ENCODE results near the gene GREB1.
A peak's percentile ranks its signal among the peaks of the same experiment; 100 is the strongest.

GREB1 gene

DNA sequence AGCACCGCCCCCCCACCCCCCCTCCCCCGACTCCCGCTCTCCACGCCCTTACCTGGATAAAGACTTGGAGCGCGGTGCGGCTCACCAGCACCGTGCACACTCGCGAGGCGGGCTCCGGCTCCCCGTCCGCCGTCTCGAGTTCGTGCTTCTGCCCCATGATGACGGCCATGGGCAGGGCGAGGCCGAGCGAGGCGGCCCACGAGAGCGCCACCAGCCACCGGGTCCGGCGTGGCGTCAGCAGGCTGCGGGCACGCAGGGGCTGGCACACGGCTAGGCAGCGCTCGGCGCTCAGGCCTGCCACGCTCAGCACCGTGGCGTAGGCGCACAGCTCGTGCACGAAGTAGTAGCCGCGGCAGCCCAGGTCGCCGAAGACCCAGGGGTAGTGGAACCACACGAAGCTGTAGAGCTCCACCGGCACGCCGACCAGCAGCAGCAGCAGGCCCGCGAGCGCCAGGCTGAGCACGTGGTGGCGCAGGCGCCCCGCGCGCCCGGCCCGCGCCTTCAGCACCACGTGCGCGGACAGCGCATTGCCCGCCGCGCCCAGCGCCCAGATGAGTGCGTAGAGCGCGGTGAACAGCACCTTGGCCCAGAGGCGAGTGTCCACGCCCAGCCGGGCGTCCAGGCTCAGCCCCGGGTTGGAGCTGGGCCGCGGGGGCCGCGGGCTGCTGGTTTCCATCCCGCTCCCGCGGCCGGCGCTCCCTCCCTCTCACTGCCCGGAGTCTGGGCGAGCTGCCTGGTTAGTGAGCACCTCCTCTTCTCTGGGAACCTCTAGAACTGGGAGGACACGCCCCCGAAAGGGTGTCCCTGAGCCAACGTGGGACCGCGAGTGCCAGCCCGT, 135.8 kb downstream of the GREB1 start, which contains the start of gene NTSR2:
NTSR2 (minus strand) TSS at position 742 of the 838 bp plus-strand sequence; CDS start at position 676, 66 bp downstream.
- peak; percentile 67 for DNase-seq

DNA sequence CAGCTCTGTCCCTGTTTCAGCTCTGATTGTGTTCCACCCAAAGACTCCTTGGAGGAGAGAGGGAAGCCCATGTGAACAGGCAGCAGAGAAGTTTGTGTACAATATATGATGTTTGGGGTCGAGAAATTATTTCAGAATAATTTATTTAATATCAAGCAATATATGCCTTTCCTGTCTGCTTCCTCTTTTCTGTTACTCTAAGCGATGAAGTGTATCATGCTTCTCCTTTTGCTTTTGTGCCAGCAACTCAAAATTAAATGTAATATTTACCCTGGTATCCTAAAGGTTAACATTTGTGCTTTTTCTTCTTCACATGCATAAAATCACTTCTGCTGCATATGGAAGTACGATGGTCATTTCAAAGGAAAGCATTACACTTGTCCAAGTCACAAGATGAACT, 138.6 kb downstream of the GREB1 start:
- no peak for DNase-seq

DNA sequence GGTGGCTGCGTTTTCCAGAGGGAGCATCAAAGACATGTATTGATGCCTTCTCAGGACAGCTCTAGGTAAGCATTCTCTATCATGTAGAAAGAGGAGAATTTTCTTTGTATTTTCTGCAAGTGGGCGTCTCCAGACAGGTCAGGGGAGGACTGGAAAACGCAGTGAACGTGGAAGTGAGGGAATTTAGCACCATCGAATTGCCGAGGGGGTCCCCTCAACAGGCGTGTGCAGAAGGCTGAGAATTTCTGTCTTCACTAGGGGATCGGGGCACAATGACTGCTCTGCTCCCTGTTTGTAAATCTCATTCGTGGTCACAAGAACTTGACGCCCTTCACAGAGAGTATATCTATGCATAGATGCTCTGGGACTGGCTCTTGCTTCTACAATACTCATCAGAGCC, 141.1 kb downstream of the GREB1 start:
- DNase-seq = no peak

DNA sequence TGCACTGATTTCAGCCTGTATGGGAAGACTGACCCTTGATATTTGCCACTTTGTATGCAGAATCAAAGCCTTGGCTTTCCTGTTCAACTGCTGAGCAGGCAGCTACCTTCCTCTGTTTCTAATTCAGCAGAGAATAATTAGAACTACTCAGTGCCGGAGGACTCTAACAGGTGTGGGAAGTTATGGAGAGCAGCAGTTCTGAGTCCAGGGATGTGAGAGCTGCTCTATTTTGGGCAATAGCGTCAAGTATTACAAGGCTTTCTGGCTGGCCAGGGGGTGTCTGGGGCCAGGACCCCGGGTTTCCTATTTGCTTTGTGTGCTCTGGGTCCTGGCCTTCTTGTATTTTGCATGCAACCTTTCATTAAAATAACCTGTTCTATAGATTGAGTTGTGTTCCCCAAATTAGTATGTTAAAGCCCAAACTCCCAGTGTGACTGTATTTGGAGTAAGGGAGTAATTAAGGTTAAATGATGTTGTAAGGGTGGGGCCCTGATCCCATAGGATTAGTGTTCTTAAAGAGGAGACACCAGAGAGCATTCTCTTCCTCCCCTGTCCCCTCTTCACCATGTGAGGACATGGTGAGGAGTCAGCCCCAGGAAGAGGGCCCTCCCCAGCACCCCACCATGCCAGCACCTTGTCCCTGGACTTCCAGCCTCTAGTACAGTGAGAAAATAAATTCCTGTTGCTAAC, 141.7 kb downstream of the GREB1 start:
- no peak for DNase-seq

DNA sequence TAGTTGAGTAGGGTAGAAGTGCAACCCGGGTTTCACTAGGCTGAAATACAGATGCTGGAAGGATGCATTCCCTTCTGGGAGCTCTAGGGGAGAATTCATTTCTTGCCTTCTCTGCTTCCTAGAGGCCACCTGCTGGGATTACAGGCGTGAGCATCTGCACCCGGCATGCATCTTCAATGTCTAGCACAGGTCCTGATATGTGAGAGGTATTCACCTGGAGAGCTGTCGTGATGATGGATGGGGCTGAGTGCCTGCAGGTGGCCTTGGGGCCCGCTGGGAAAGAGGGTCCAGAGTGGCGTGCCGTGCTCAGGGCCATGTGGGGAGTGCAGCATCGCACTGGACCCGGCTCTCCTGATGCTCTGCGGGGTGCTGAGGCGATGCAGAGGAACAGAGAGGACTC, 142.8 kb downstream of the GREB1 start:
- DNase-seq = no peak

DNA sequence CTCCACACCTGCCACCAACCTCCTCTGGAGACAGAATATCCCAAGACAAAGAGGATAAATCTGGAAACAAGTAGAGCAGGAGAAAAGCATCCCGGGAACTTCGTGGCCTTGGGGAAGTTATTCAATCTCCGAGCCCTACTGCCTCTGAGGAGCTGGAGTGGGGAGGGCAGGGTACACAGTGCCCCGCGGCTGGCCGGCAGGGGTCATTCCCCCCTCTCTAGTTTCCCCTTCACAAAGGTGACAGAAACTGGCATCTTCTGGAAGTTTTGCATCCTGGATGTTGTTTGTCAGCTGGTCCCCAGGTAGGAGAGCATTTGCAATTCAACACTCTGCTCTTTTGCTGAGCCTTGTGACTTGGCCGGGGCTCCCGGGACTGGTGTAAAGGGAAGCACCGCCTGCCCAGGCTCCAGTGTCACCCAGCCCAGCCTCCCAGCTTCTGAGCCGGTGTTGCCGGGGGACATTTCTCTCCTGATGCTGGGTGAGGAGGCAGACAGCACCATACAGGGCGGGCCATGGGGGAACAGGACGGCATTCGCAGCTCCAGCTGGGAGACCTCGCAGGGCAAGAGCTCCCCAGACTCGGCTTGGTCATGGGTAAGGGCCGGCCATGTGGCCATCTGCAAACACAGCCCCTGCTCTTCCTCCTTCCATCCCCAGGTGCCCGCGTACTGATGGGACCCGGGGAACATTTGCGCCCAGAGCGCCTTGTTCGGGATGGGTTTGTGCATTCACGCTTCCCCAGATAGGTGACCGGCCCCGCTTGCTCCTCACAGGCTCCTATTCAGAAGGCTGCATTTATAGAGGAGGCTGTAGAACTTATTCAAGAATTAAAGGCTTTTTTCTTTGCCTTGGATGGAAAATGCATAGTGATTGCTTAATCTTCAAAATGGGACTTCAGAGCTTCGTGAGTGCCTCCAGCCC, 143.6 kb downstream of the GREB1 start:
- DNase-seq = no peak

DNA sequence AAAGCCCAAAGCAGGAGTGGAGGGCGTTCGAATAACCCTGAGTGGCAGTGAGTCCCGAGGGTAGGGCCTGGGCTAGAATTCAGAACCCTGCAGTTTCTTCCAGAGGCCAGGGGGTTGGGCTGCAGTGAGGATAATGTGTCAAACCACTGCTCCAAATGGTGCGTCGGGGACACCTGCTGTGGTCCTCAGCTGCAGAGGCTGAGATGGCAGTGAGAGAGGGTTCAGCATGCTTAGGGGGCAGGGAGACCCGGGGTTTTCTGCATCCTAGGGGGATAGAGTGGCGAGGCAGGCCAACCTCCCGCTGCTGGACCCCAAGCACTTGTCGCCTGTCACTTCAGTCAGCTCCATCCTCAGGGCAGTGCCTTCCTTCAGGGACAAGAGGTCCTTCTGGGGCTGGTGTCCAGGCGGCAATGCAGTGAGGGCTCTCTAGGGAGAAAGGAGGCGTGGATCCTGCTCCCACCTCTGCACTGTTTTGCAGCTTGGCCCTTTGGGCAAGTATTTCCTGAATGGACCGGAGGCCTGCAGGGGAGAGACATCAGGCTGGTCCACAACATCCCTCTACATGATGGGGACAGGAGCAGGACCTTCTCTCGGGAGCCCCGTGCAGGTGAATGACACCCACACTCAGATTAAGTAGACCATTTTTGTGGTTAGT, 144.6 kb downstream of the GREB1 start:
- no peak for DNase-seq

DNA sequence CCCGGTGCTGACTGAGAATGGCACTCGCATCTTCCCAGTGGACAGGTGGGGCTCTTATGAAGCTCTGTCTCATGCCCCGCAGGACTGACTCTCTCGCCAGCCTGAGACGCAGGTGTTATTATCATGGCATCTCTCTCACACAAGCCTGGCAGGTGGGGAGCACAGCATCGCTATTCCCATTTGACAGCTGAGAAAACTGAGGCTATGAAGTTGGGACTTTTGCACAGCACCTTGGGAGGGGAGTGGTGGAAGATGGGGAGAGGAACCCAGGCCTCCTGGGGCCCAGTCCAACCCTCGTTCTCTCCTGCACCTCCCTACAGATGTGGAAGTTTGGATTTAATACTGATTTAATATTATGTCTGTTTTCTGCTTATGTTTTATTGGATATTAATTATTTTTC, 145.2 kb downstream of the GREB1 start:
- no peak for DNase-seq

DNA sequence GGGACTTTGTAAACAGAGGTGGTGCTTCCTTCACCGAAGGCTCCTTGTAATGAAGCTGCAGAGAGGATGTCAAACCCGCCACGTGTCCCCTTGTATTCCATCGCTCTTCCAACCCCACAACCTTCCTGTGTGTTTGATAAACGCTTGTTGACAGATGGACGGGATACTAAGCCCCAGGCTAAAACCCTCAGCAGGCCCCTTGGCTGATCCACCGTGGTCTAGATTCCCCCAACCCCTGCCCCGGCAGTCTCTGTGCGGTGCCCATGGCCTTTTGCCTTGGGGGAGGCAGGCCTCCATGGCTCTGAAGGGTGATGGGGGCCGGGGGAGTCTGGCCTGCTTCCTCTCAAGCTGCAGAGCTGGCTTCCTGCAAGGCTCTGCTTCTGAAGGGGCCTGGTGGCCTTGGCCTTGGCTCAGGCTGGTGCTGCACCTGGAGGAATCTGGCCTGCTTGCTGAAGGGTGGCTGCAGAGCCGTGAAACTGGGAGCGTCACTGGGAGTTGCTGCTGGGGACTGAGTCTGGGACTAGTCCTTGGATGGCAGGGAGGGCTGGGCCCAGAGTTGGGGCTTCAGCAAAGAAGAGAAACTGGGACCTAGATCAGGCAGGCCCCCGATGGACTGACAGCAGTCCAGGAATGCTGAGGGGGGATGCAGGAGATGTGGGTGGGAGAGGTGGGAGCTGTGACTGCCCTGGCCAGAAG, 145.8 kb downstream of the GREB1 start:
- no peak for DNase-seq

DNA sequence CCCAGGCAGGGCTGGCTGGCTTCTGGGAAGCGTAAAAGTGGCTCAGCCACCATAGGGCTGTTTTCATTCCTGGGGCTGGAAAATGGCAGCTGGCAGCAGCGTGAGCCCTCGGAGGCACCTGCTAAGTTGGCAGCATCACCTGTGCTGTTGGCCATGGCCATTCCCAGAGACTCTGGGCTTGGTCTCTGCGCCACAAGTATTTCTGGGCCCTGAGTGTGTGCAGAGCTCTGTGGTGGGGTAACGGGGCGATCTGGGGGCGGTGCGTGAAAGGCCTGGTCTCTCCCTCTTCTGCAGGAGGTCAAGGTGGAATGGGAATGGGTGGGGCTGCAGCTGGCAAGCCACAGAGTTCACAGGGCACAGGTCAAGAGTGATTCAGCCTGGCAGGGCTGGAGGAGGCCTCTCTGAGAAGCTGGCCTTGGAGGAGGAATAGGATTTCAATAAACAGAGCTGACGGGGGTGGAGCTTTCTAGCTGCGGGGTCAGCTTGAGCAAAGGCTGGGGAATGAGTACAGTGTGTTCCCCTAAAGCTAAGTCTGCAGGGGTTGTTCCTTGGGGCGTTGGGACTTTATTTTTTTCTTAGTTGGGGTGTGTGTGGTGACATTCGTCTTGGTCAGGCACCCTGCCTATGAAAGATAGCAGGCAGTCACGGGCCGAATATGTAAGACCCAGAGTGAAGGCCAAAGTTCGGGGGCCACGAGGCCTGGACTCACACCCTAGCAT, 146.5 kb downstream of the GREB1 start:
- DNase-seq = no peak

DNA sequence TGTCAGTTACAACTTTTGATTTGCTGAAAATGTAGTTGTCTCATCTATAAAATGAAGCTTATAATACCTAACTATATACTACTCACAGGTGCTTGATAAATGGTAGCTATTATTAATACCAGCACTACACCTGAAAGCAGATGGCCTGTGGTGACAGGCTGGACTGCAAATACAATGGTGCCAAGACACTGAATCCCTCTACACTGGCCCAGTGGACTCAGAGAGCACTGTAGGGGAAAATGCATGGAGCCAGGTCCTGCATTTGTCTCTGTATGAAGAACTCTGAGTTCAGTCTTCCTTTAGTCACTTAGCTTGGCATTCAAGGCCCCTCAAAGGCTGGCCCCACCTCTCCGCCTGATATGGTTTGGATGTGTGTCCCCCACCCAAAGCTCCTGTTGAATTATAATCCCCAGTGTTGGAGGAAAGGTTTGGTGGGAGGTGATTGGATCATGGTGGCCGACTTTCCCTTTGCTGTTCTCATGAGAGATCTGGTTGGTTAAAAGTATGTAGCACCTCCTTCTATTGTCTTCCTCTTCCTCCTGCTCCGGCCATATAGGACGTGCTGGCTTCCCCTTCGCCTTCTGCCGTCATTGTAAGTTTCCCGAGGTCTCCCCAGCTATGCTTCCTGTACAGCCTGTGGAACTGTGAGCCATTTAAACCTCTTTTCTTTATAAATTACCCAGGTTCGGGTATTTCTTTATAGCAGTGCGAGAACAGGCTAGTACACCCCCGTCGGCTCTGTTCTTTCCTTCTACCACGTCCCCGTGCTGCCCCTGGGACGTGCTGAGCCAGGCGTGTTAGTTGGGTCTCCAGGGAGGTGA, 147.3 kb downstream of the GREB1 start:
- no peak for DNase-seq

DNA sequence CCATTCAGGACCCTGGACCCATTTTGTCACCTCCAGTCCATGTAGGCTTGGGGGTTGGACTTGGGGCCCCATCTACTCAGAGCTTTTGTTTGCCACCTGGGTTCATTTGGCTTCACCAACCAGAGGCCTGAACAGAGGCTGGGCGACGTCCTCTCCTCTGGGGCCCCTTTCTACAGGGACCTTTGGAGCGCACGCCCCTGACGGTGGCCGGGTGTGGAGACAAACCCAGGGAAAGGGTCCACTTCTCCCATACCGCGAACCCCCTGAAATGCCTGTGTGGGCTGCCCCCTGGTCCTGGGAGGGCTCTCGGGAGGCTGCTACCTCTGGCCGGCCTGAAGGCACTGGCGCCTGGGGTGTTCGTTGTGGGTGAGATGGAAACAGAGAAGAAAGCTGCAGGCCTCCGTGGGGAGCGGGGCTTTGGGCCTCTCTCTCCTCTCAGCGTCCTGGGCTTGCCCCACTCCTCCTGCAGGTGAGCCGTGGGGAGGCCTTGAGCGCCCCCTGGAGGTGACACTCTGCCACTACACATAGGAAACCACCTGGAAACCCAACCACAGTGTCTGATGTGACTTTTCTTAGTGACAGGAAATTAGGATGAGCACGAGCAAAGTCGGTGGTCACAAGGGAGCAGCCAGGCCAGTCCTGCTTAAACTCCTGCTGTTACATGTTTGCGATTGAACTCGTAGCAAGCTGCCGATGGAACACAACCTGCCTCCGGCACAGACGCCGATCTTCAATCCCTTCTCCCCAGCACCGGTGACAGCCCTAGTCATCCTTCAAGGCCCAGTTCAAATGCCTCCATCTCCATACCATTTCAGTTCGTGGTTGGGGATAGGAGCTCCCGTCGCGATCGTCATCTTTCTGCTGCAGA, 148.1 kb downstream of the GREB1 start:
- DNase-seq = peak; percentile 88

DNA sequence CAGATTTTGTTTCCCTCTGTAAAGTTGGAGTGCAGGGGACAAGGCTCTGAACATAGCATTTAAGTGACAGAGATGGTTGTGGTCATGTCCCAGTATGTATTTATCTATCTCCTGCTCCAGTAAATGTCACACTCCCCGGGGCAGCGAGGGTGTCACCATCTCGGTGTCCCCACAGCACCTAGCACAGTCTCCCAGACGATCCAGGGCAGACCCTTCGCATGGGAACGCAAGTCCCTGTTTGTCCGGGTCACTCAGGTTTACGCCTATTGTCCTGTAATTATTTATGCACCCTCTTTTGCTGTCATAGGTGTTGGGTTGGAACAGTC, 148.7 kb downstream of the GREB1 start:
- no peak for DNase-seq

DNA sequence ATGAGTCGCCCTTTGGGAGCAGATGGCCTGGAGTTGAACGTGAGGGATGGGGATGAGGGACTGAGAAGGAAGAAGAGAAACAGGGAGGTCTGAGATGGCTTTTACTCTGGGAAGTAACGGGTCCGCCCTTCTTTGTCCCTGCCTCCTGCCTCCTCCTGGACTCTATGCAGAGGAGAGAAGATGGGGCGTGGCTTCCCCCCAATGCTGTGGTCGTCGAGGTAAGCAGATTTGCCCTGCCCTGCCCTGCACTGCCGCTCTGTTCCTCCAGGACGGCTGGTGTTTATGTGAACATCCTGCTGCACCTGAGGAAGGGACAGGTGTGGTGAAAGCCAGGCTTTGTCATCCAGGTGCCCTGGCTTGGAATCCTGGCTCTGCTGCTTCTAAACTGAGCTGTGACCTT, 149.6 kb downstream of the GREB1 start:
- DNase-seq = no peak

DNA sequence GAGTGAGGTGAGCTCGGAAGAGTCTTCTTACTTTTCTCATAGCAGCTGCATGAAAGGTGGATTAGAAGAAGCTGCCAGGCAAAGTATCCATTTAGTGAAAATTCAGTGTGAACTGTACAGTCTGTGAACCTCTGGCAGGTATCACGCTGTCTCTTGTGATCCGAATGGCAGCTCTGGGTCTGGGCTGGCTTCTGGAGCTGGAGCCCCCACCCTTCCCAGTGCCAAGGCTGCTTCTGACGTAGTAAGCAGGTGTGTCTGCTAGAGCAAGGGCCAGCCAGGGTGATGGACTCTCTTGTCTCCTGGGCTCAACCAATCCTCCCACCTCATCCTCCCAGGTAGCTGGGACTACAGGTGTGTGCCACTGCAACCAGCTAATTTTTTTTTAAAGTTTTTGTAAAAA, 150.1 kb downstream of the GREB1 start:
- no peak for DNase-seq

DNA sequence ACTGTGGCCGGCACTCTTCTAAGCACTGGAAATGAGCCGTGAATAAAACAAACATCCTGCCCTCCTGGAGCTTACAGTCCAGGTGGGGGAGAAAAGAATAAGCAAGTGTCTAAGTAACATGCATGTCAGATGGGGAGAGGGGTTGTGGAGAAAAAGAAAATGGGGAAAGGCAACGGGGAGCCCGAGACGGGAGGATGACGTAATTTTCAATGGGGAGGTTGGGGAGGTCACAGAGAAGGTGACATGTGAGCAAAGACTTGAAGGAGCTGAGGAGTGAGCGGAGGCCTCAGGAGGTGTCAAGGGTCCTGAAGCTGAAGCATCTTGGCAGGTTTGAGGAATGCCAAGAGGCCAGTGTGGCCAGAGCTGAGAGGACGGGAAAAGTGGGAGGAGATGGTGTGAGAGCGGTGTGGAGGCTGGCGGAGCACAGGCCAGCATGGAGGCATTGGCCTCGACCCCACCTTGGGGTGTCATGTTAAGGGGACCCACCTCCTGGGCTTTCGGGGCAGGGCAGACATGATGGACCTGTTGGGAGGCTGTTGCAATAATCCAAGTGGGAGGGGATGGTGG, 151.1 kb downstream of the GREB1 start:
- DNase-seq = no peak

DNA sequence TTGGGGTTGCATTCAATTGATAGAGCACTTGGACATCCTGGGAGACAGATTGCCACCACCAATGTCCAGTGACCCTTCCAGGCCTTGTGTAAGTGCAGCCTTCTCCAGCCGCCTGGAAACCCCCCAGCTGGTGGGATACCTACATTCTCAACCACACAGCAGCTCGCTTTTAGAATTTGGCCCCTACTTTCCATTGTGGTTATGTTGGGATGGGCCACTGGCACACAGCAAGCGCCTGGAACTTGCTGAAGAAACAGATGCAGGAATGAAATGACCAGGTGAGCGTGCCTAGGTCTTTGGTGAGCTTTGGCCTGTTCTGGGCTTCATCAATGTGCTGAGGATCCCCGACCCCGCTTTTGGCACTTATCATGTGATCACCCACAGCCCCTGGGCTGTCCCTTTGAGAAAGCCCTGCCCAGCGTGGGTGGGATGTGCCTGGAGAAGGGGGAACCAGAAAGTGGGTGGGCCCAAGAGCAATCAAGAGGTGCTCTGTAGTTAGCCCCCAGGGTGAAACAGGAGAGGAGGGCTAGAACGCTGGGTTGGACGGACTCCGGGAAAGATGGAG, 152.1 kb downstream of the GREB1 start:
- DNase-seq = no peak

DNA sequence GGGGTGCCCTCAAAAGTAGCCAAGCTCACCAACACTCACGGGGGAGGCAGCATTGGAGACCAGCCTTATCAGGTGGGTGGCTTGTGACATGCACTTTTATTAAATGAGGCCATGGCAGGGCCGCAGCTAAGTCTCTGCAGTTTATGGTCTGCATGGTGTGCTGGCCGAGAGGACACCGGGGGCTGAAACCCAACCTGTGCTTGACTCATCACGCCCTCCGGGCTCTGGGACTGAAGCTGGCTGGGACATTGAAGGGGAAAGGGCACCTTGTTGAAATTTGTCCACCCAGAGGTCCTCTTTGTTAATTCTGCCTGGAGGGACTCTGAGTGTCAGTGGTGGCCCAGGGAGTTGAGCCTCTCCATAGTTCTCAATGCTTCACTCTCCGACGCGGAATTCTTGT, 153.9 kb downstream of the GREB1 start:
- DNase-seq = no peak
